Measurements from ENCODE around the gene VDAC2.

The VDAC2 gene

DNA sequence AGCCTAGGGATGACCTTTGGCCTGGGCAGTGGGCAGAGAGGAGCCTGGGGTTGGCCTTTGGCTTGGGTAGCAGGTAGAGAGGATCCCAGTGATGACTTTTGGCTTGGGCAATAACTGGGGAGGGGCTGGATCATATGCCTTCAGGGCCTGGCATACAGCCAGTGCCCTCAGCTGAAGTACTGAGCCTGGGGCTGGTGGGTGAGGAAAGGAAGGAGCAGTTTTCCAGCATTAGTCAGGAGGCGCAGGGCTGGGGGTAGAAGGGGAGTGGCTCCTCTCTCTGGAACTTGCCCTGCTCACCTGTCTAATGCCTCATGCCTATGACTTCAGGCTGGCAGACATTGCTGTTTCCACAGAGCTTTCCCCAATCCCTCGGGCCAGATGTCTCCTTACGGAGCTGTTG is 40.3 kb downstream of the VDAC2 start:
- no peak for ATAC-seq
- Mint-ChIP-seq H3K4me1 (no peaks in the 10 kb centered on the region), H3K4me3 (no peak overlapping the region), H3K9me3 (peaks cover 19 to 23% of the 10 kb centered on the region in 2 donors), H3K27me3 (no peaks in the 10 kb centered on the region), H3K27ac (peak overlapping the region in 1 of 2 donors; percentile 61)
- no peak for DNase-seq

GRCh38 chr10:75253281-75254220 is 43.0 kb downstream of the VDAC2 start:
- Mint-ChIP-seq H3K9me3 (peaks cover 19 to 23% of the 10 kb centered on the region in 2 donors), H3K4me3 (no peak overlapping the region), H3K4me1 (no peaks in the 10 kb centered on the region), H3K27me3 (no peaks in the 10 kb centered on the region), H3K27ac (no peak overlapping the region)
- ATAC-seq (no peak), DNase-seq (no peak)

DNA sequence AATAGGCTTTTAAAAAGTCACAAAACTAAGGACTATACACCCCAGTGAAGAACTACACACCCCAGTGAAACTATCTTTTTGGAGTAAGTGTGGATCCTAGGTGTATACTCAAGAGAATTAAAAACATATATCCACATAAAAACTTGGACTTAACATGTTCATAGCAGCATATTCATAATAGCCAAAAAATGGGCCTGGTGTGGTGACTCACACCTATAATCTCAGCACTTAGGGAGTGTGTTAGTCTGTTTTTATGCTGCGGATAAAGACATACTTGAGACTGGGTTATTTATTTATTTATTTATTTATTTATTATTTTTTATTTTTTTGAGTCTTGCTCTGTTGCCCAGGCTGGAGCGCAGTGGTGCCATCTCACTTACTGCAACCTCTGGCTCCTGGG is 44.1 kb downstream of the VDAC2 start:
- H3K9me3 Mint-ChIP-seq = peaks cover 19 to 23% of the 10 kb centered on the region in 2 donors
- no peaks in the 10 kb centered on the region for H3K27me3 Mint-ChIP-seq
- ATAC-seq (no peak), DNase-seq (no peak)
- no peaks in the 10 kb centered on the region for H3K4me1 Mint-ChIP-seq
- no peak overlapping the region for H3K27ac Mint-ChIP-seq
- no peak overlapping the region for H3K4me3 Mint-ChIP-seq

DNA sequence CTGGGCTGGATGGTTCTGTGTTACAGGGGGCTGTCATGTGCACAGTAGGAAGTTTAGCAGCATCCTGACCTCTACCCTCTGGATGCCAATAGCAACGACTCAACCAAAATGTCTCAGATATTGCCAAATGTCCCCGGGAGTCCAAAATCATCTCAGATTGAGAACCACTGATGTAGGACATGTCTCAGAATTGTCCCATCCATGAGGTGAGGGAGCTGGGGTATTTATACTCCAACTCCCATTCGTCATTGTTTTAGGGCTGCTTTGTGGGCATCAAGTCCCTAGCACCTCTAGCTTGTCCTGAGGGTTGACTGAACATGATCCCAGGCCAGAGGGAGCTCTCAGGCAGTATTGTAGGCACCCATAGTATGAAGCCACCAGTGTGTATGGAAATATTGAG is 50.4 kb downstream of the VDAC2 start:
- H3K9me3 Mint-ChIP-seq = peaks cover 0 to 15% of the 10 kb centered on the region in 2 donors
- no peak overlapping the region for H3K27ac Mint-ChIP-seq
- DNase-seq (no peak), ATAC-seq (no peak)
- no peaks in the 10 kb centered on the region for H3K4me1 Mint-ChIP-seq
- H3K27me3 Mint-ChIP-seq = no peaks in the 10 kb centered on the region
- H3K4me3 Mint-ChIP-seq = no peak overlapping the region

GRCh38 chr10:75261813-75262705 is 51.5 kb downstream of the VDAC2 start:
- Mint-ChIP-seq H3K9me3 (peaks cover 0 to 15% of the 10 kb centered on the region in 2 donors), H3K27ac (no peak overlapping the region), H3K4me1 (no peaks in the 10 kb centered on the region), H3K4me3 (no peak overlapping the region), H3K27me3 (no peaks in the 10 kb centered on the region)
- no peak for ATAC-seq
- no peak for DNase-seq

DNA sequence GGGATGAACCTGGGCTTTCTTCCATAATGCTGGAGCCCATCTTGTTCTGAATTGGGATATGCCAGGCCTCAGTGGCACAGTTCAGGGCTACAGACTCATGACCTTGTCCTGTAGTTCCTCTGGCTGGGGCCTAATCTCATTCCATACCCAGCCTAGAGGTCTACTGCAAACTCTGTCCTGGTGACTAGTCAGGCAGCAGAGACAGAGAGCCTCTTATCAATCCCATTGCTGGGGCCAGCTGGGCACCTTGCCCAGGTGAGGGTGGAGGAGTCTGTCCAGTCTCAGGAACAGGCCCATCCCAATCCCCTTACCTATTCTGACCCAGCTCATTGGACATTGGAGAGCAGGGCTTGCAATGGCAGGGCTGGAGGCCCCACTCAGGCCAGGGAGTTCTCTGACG is 53.2 kb downstream of the VDAC2 start:
- no peaks in the 10 kb centered on the region for H3K4me1 Mint-ChIP-seq
- DNase-seq (no peak), ATAC-seq (no peak)
- peaks cover 0 to 15% of the 10 kb centered on the region in 2 donors for H3K9me3 Mint-ChIP-seq
- no peaks in the 10 kb centered on the region for H3K27me3 Mint-ChIP-seq
- no peak overlapping the region for H3K4me3 Mint-ChIP-seq
- no peak overlapping the region for H3K27ac Mint-ChIP-seq

DNA sequence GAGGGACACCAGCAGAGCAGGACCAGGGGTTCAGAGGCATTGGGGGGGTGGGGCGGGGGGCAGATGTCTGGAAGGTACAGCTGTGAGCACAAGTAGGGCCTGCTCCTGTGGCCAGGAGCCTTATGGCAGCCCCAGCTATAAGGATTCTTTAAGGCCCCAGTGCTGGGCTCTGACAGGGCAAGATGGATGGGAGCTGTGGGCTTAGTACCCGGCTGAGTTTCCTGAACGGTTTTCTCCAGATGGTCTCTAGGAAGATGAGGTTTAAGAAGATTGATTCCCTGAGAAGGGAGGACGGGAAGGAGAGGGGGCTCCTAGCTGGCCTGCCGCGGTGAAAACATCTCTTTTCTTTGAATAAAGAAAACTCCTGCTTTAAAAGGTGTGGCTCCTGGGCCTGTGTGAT is 55.3 kb downstream of the VDAC2 start:
- no peak overlapping the region for H3K4me3 Mint-ChIP-seq
- DNase-seq (no peak), ATAC-seq (no peak)
- no peaks in the 10 kb centered on the region for H3K27me3 Mint-ChIP-seq
- no peaks in the 10 kb centered on the region for H3K4me1 Mint-ChIP-seq
- peaks cover 0 to 3% of the 10 kb centered on the region in 2 donors for H3K9me3 Mint-ChIP-seq
- no peak overlapping the region for H3K27ac Mint-ChIP-seq

- Mint-ChIP-seq H3K27ac (no peak overlapping the region), H3K4me3 (no peak overlapping the region)
- DNase-seq = no peak
These were observed 56.3 kb downstream of the VDAC2 start for GRCh38 chr10:75266945-75267344.

GRCh38 chr10:75269605-75270004 is 59.0 kb downstream of the VDAC2 start:
- Mint-ChIP-seq H3K27ac (no peak overlapping the region), H3K4me1 (no peaks in the 10 kb centered on the region), H3K9me3 (no peaks in the 10 kb centered on the region), H3K27me3 (no peaks in the 10 kb centered on the region), H3K4me3 (no peak overlapping the region)
- no peak for DNase-seq
- no peak for ATAC-seq

More at GRCh38 chr10:75266945-75267344, 56.3 kb downstream of the VDAC2 start:
- Mint-ChIP-seq H3K27me3 (no peaks in the 10 kb centered on the region), H3K9me3 (no peaks in the 10 kb centered on the region), H3K4me1 (no peaks in the 10 kb centered on the region)
- ATAC-seq = no peak

DNA sequence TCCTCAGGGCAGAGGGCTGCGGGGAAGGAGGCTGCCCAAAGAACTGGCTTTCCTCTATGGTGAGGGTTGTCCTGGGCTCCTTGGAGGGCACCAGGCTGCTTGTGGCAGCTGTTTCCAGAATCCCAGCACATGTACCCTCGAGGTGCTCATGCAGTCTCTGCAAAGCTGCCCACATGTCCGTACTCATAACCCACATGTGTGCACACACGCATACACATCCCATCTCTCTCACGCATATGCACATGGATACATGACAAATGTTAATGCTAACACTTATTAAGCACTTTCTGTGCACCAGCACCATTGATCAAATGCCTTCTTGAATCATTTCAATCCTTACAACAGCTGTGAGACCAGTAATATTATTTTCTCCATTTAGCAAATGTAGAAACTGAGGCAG is 61.5 kb downstream of the VDAC2 start:
- no peak overlapping the region for H3K27ac Mint-ChIP-seq
- peaks cover 18% of the 10 kb centered on the region for H3K27me3 Mint-ChIP-seq
- H3K4me1 Mint-ChIP-seq = no peaks in the 10 kb centered on the region
- DNase-seq (no peak), ATAC-seq (no peak)
- H3K9me3 Mint-ChIP-seq = no peaks in the 10 kb centered on the region
- H3K4me3 Mint-ChIP-seq = no peak overlapping the region

- no peak overlapping the region for H3K4me3 Mint-ChIP-seq
- H3K27ac Mint-ChIP-seq = peak overlapping the region in 1 of 2 donors; percentile 28
- H3K4me1 Mint-ChIP-seq = no peaks in the 10 kb centered on the region
- H3K9me3 Mint-ChIP-seq = no peaks in the 10 kb centered on the region
- DNase-seq (no peak), ATAC-seq (no peak)
- peaks cover 18% of the 10 kb centered on the region for H3K27me3 Mint-ChIP-seq
These were observed 62.3 kb downstream of the VDAC2 start for GRCh38 chr10:75272896-75273295.

DNA sequence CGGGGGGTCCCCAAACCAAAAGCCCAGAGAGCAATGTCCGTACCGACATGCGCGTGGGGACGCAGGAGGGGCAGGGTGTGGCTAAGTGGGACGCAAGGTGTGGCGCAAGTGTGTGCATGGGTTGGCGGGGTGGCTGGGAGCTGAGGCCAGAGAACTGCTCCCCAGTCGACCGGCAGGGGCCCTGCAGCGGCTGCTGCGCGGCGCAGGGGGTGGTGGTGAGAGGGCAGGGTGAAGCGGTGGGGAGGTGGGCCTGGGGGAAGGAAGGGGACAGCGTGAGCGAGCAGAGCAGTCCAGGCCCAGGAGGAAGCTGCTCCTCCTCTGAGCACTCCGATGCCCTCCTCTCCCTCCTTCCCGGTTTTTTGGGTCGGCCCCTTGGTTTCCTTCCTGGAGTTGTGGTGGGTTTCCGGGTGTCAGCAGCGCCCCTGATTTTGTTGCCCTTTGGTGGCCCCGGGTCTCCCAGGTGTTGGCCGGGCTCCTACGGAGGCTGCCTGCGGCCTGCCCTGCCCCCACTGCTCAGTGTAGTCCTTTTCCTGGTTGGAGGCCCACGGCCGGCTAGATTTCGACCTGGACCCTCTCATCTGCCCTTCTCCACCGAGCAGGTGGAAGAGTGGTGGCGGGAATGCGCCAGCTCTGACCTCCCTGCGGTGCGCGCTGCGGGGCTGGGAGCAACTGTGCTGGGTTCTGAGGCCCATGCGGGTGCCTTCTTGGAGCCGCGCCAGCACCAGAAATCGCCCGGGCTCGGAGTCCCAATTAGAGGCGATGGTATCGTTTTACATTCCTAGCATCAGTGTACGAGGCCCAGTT is 65.7 kb downstream of the VDAC2 start:
- no peaks in the 10 kb centered on the region for H3K9me3 Mint-ChIP-seq
- no peak overlapping the region for H3K4me3 Mint-ChIP-seq
- no peak for ATAC-seq
- H3K27ac Mint-ChIP-seq = peak overlapping the region in 1 of 2 donors; percentile 81
- H3K4me1 Mint-ChIP-seq = no peaks in the 10 kb centered on the region
- DNase-seq = no peak
- H3K27me3 Mint-ChIP-seq = peaks cover 41% of the 10 kb centered on the region

DNA sequence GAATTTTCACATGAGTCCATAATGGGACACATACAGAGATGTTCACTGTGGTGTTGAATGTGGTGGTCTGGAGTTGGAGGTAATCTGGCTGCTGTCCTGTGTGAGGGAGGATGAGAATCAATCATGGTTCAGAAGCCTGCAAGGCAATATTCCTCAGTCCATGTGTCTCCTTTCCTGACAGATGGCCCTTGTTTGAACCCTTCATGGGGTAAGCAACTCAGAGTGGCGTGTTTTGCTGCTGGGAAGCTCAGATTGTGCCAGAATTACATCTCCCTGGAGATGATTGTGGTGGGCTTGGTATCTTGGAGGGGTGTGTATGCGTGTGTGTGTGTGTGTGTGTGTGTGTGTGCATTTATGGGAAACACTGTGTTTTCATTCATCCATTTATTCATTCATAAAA is 69.6 kb downstream of the VDAC2 start:
- ATAC-seq (no peak), DNase-seq (no peak)
- Mint-ChIP-seq H3K4me1 (no peaks in the 10 kb centered on the region), H3K27me3 (peaks cover 54% of the 10 kb centered on the region), H3K9me3 (no peaks in the 10 kb centered on the region), H3K4me3 (no peak overlapping the region), H3K27ac (no peak overlapping the region)

Measured in stimulated activated naive CD8-positive, alpha-beta T cell treated with anti-CD3 and anti-CD28 coated beads, Interleukin-15, amount 100 ng/mL, for 72 hours (primary cell).